Loucy (cell line): ENCODE results near the gene ZSWIM6.

ENCODE experiments used
- H2AFZ ChIP-seq: fragments of 200-600 bp; sonication (generic); 2 replicates; pipeline ENCODE4 v1.6.0; 2016; ENCODE audit warnings: antibody characterized with exemption, mild to moderate bottlenecking, low read length, moderate library complexity
- H3F3A ChIP-seq: fragments of 200-600 bp; 2 replicates; pipeline ENCODE4 v1.6.0; 2016; ENCODE audit warnings: antibody characterized with exemption, low read depth, mild to moderate bottlenecking
- H3K27me3 ChIP-seq: fragments of 200-600 bp; sonication (generic); 2 replicates; pipeline ENCODE4 v1.6.1; 2014; ENCODE audit warnings: low read length, mild to moderate bottlenecking; ENCODE audit not compliant: insufficient read depth, poor library complexity, severe bottlenecking
- H3K36me3 ChIP-seq: fragments of 200-600 bp; sonication (generic); 2 replicates; pipeline ENCODE4 v1.6.1; 2016; ENCODE audit warnings: low read length; ENCODE audit not compliant: insufficient read depth
- H3K4me1 ChIP-seq: fragments of 200-600 bp; sonication (generic); 2 replicates; pipeline ENCODE4 v1.5.1; 2014; ENCODE audit warnings: low read length, mild to moderate bottlenecking; ENCODE audit not compliant: insufficient read depth, poor library complexity, severe bottlenecking
- H3K4me2 ChIP-seq: fragments of 200-600 bp; sonication (generic); 2 replicates; pipeline ENCODE4 v1.6.0; 2014; ENCODE audit warnings: antibody characterized with exemption, low read length, low read depth, mild to moderate bottlenecking; ENCODE audit not compliant: poor library complexity, severe bottlenecking
- H3K4me3 ChIP-seq: fragments of 200-600 bp; sonication (generic); 2 replicates; pipeline ENCODE4 v1.5.1; 2014; ENCODE audit warnings: low read length, mild to moderate bottlenecking, mixed read lengths; ENCODE audit not compliant: poor library complexity, severe bottlenecking
- H3K79me2 ChIP-seq: fragments of 200-600 bp; sonication (generic); 2 replicates; pipeline ENCODE4 v1.6.1; 2014; ENCODE audit warnings: low read length; ENCODE audit not compliant: insufficient read depth
- H3K9ac ChIP-seq: fragments of 200-600 bp; sonication (generic); 2 replicates; pipeline ENCODE4 v1.6.0; 2014; ENCODE audit warnings: mild to moderate bottlenecking, low read depth, low read length, moderate library complexity; ENCODE audit not compliant: poor library complexity, severe bottlenecking
- H3K9me2 ChIP-seq: fragments of 200-600 bp; sonication (generic); replicated peaks from 2 replicates; pipeline ENCODE4 v1.6.1; 2016; ENCODE audit warnings: low read depth, low read length, mixed read lengths
- H3K9me3 ChIP-seq: fragments of 200-600 bp; sonication (generic); 2 replicates; pipeline ENCODE4 v1.6.1; 2014; ENCODE audit warnings: mild to moderate bottlenecking, antibody characterized with exemption, low read length, low read depth; ENCODE audit not compliant: insufficient read depth
- H4K20me1 ChIP-seq: fragments of 200-600 bp; sonication (generic); 2 replicates; pipeline ENCODE4 v1.6.0; 2014; ENCODE audit warnings: antibody characterized with exemption, low read length, mild to moderate bottlenecking; ENCODE audit not compliant: insufficient read depth, poor library complexity, severe bottlenecking
- EZH2phosphoT487 ChIP-seq: fragments of 200-600 bp; IDR thresholded peaks from 2 replicates; pipeline ENCODE4 v1.6.1; 2018; ENCODE audit warnings: antibody characterized with exemption, mild to moderate bottlenecking, moderate library complexity, borderline replicate concordance
- TF ChIP-seq, protein P1 (sequence below): fragments of 200-600 bp; sonication (generic); conservative IDR thresholded peaks from 2 replicates; pipeline ENCODE4 v1.5.1; 2014; ENCODE audit warnings: mild to moderate bottlenecking, antibody characterized with exemption, low read length

Gene ZSWIM6

DNA sequence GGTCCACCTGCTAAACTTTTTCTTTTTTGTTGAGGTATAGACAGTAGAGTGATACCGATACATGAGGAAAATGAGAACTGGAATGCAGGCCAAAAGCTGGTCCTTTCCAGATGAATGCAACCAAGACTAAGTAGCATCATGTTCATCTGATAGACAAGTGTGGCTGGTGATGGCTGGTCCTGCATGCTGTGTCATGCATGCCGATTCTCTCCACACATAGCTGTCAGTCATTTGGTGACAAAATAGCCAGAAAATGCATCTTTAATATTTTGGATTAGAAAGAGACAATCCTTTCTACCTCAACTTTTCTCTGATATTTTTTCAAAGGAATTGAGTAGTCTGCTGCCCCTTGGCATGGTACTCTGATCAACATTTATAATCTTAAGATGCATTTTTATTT, 49.9 kb downstream of the ZSWIM6 start:
- H3K9me2 ChIP-seq = no peaks in the 10 kb centered on the region
- H3K4me2 ChIP-seq = no peak overlapping the region
- no peaks in the 10 kb centered on the region for H3K36me3 ChIP-seq
- H3K27me3 ChIP-seq = no peaks in the 10 kb centered on the region
- H3K9me3 ChIP-seq = no peaks in the 10 kb centered on the region
- no peaks in the 10 kb centered on the region for H3K4me1 ChIP-seq
- H2AFZ ChIP-seq = no peak overlapping the region
- no peak overlapping the region for H3K4me3 ChIP-seq
- H4K20me1 ChIP-seq = peaks cover 3% of the 10 kb centered on the region
- no peaks in the 10 kb centered on the region for H3F3A ChIP-seq
- TF ChIP-seq, protein P1, sequence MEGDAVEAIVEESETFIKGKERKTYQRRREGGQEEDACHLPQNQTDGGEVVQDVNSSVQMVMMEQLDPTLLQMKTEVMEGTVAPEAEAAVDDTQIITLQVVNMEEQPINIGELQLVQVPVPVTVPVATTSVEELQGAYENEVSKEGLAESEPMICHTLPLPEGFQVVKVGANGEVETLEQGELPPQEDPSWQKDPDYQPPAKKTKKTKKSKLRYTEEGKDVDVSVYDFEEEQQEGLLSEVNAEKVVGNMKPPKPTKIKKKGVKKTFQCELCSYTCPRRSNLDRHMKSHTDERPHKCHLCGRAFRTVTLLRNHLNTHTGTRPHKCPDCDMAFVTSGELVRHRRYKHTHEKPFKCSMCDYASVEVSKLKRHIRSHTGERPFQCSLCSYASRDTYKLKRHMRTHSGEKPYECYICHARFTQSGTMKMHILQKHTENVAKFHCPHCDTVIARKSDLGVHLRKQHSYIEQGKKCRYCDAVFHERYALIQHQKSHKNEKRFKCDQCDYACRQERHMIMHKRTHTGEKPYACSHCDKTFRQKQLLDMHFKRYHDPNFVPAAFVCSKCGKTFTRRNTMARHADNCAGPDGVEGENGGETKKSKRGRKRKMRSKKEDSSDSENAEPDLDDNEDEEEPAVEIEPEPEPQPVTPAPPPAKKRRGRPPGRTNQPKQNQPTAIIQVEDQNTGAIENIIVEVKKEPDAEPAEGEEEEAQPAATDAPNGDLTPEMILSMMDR = no peak
- TF ChIP-seq EZH2phosphoT487 = no peak
- peaks cover 2% of the 10 kb centered on the region; the same call in 1 of the 2 replicates for H3K79me2 ChIP-seq
- no peak overlapping the region for H3K9ac ChIP-seq

- no peak overlapping the region for H3K4me2 ChIP-seq
- no peaks in the 10 kb centered on the region for H3F3A ChIP-seq
- no peaks in the 10 kb centered on the region for H3K36me3 ChIP-seq
- no peak overlapping the region for H3K4me3 ChIP-seq
- no peak overlapping the region for H2AFZ ChIP-seq
- peaks cover 15% of the 10 kb centered on the region for H3K4me1 ChIP-seq
- no peak overlapping the region for H3K9ac ChIP-seq
- no peaks in the 10 kb centered on the region for H3K9me3 ChIP-seq
- peaks cover 7% of the 10 kb centered on the region for H4K20me1 ChIP-seq
- peaks cover 10% of the 10 kb centered on the region for H3K79me2 ChIP-seq
- no peak for TF ChIP-seq EZH2phosphoT487
- TF ChIP-seq, protein P1 = no peak
- H3K9me2 ChIP-seq = no peaks in the 10 kb centered on the region
- H3K27me3 ChIP-seq = no peaks in the 10 kb centered on the region
Observed at GRCh38 chr5:61385627-61386026, 53.6 kb downstream of the ZSWIM6 start.

DNA sequence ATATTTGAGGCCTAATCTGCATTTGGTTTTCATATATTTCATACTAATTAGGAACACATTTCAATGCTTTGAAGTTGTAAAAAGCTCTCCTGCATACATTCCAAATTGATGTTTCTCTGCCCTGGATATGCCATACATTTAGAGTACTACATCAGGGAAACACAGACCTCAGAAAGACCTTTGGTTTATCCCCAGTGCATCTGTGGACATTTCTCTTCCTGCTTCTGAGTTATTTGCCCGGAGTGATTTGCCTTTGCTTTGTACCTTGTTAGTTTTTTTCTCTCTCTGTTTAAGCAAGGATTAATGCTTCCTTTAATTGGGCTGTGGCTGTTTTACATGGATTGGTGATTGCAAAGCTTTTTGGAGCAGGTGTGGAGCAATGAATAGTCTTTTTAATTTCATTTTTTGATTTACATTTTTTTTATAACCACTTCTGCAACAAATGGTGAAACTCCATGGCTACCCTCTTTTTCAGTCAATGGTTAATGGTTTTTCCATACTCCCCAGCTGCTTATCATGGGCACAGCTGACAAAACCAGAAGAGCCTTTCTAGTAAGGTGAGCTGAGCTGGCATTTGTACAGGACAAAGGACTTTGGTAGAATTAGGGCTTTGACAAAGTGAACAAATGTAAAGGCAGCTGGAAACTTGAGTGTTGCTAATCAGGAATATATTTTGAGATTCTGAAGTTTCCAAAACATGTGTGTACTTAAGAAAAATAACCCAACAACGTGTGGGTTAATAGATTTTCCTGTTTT, 54.2 kb downstream of the ZSWIM6 start:
- Histone ChIP-seq H3K79me2 (peaks cover 14% of the 10 kb centered on the region), H4K20me1 (peaks cover 7% of the 10 kb centered on the region), H3K9me2 (no peaks in the 10 kb centered on the region)

More for the DNA sequence above, 54.2 kb downstream of the ZSWIM6 start:
- H3K4me3 ChIP-seq = no peak overlapping the region
- no peak overlapping the region for H3K9ac ChIP-seq
- no peaks in the 10 kb centered on the region for H3K27me3 ChIP-seq
- H3K4me1 ChIP-seq = peaks cover 15% of the 10 kb centered on the region
- no peak overlapping the region for H3K4me2 ChIP-seq
- no peaks in the 10 kb centered on the region for H3K36me3 ChIP-seq
- no peaks in the 10 kb centered on the region for H3F3A ChIP-seq
- H2AFZ ChIP-seq = no peak overlapping the region
- TF ChIP-seq, protein P1 = no peak
- no peak for TF ChIP-seq EZH2phosphoT487
- no peaks in the 10 kb centered on the region for H3K9me3 ChIP-seq
